GM18526 (cell line): Measurements from ENCODE around the gene GALNT17.

Experiments
- POLR2A ChIP-seq: IDR thresholded peaks from 3 replicates; pipeline ENCODE4 v1.6.1; 2011; ENCODE audit not compliant: insufficient read length; ENCODE audit errors: extremely low read depth

The GALNT17 gene

GRCh38 chr7:71362240-71362639 is 230.3 kb downstream of the GALNT17 start:
- TF ChIP-seq POLR2A: no peak

GRCh38 chr7:71363223-71363622 is 231.3 kb downstream of the GALNT17 start:
- TF ChIP-seq POLR2A: no peak

- TF ChIP-seq POLR2A: no peak
Observed at GRCh38 chr7:71363627-71364026, 231.7 kb downstream of the GALNT17 start.

GRCh38 chr7:71364551-71364950 is 232.6 kb downstream of the GALNT17 start:
- no peak for TF ChIP-seq POLR2A

- TF ChIP-seq POLR2A: no peak
Observed at GRCh38 chr7:71372991-71373390, 241.0 kb downstream of the GALNT17 start.

GRCh38 chr7:71377062-71377461 is 245.1 kb downstream of the GALNT17 start:
- no peak for TF ChIP-seq POLR2A

- TF ChIP-seq POLR2A: no peak
Observed at GRCh38 chr7:71377469-71377868, 245.5 kb downstream of the GALNT17 start.

- no peak for TF ChIP-seq POLR2A
Observed at GRCh38 chr7:71384094-71384493, 252.2 kb downstream of the GALNT17 start.

GRCh38 chr7:71385330-71385729 is 253.4 kb downstream of the GALNT17 start:
- no peak for TF ChIP-seq POLR2A

- TF ChIP-seq POLR2A: no peak
Observed at GRCh38 chr7:71386152-71386785, 254.3 kb downstream of the GALNT17 start.

GRCh38 chr7:71388181-71388580 is 256.2 kb downstream of the GALNT17 start:
- no peak for TF ChIP-seq POLR2A

- no peak for TF ChIP-seq POLR2A
Observed at GRCh38 chr7:71389976-71390375, 258.0 kb downstream of the GALNT17 start.

GRCh38 chr7:71393661-71394060 is 261.7 kb downstream of the GALNT17 start:
- TF ChIP-seq POLR2A: no peak

GRCh38 chr7:71402684-71403083 is 270.7 kb downstream of the GALNT17 start:
- TF ChIP-seq POLR2A: no peak

GRCh38 chr7:71403202-71403946 is 271.4 kb downstream of the GALNT17 start:
- TF ChIP-seq POLR2A: no peak

- TF ChIP-seq POLR2A: no peak
Observed at GRCh38 chr7:71404726-71405345, 272.9 kb downstream of the GALNT17 start.
